IMR-90 (cell line): ENCODE measurements around the gene HS2ST1. TPM values are rescaled to one million over a fixed set of nuclear protein-coding genes. Genes with fewer than 3 reads are reported as not detected.

ENCODE experiments used
- CEBPB ChIP-seq: IDR thresholded peaks from 2 replicates; pipeline ENCODE4 v1.6.1; 2012; ENCODE audit warnings: low read depth, low read length, improper control_type of control experiment
- CHD1 ChIP-seq: IDR thresholded peaks from 2 replicates; pipeline ENCODE4 v1.6.1; 2012; ENCODE audit warnings: low read depth, low read length, improper control_type of control experiment
- NFE2L2 ChIP-seq: fragments of 150-350 bp; IDR thresholded peaks from 2 replicates; pipeline ENCODE4 v1.6.1; 2016; ENCODE audit warnings: low read depth, mild to moderate bottlenecking, low read length
- RCOR1 ChIP-seq: IDR thresholded peaks from 2 replicates; pipeline ENCODE4 v1.6.1; 2012; ENCODE audit warnings: mild to moderate bottlenecking, low read length, improper control_type of control experiment; ENCODE audit not compliant: insufficient replicate concordance
- RFX5 ChIP-seq: IDR thresholded peaks from 2 replicates; pipeline ENCODE4 v1.8.0; 2012; ENCODE audit warnings: low read depth, mild to moderate bottlenecking, low read length, moderate library complexity
- polyA plus RNA-seq, 3 experiments: library from polyadenylated mRNA; depleted of rRNA; stranded (reverse); fragments of >200 nt; gene quantifications; 2 replicates each; pipeline ENCODE4 v1.2.3, GENCODE V29; 2012; ENCODE audit warnings: low replicate concordance in 1 of 3
- total RNA-seq: library from RNA; depleted of rRNA; stranded (reverse); fragments of >200 nt; gene quantifications from 2 replicates; pipeline ENCODE4 v1.2.3, GENCODE V29; 2012
- TF ChIP-seq, protein P1 (sequence below): conservative IDR thresholded peaks from 2 replicates; pipeline ENCODE4 v1.5.1; 2012; ENCODE audit warnings: mild to moderate bottlenecking, low read depth, low read length, improper control_type of control experiment

The HS2ST1 gene
- total and polyA plus RNA-seq, 2 of the 4 experiments (the other 2 are of a cell fraction): 7.8 to 13.1 TPM

DNA sequence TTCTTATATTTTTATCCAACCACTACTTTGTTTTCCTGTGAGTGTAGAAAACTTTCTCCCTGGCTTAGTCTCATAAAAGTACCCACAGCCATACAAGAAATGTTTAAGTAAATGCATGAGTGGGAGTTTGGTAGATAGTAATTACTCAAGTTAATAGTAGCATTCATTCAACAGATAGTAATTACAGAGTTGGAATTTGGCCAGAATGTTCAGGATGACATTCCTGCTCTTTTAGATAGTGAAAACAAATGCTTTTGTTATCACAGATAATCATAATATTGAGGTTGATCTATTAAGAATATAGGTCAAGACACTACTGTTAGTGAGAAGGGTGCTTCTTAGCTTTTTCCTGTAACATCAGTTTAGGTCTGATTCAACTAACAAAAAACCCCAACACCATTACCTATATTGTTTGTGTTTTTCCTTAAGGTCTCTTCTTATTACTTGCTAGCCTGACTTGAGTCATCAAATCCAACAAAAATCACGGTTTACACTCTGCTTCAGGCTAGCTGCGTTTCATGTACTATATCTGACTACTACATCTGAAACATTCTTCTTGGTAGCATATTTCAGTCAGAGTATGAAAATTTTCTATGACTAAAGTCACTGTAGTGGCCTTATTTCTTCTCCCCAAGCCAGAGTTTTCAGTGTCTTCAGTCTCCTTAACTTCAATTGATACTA, 163.7 kb downstream of the HS2ST1 start (continued):
- TF ChIP-seq, protein P1, sequence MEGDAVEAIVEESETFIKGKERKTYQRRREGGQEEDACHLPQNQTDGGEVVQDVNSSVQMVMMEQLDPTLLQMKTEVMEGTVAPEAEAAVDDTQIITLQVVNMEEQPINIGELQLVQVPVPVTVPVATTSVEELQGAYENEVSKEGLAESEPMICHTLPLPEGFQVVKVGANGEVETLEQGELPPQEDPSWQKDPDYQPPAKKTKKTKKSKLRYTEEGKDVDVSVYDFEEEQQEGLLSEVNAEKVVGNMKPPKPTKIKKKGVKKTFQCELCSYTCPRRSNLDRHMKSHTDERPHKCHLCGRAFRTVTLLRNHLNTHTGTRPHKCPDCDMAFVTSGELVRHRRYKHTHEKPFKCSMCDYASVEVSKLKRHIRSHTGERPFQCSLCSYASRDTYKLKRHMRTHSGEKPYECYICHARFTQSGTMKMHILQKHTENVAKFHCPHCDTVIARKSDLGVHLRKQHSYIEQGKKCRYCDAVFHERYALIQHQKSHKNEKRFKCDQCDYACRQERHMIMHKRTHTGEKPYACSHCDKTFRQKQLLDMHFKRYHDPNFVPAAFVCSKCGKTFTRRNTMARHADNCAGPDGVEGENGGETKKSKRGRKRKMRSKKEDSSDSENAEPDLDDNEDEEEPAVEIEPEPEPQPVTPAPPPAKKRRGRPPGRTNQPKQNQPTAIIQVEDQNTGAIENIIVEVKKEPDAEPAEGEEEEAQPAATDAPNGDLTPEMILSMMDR: no peak
- no peak for TF ChIP-seq CHD1
- TF ChIP-seq RCOR1: no peak
- no peak for TF ChIP-seq NFE2L2
- TF ChIP-seq CEBPB: no peak
- no peak for TF ChIP-seq RFX5
